ENCODE measurements around the gene ZNF451. TPM values are rescaled to one million over a fixed set of nuclear protein-coding genes. Genes with fewer than 3 reads are reported as not detected.

Gene ZNF451
- total RNA-seq, 1 experiment from 2014 or later = 72.2 TPM

DNA sequence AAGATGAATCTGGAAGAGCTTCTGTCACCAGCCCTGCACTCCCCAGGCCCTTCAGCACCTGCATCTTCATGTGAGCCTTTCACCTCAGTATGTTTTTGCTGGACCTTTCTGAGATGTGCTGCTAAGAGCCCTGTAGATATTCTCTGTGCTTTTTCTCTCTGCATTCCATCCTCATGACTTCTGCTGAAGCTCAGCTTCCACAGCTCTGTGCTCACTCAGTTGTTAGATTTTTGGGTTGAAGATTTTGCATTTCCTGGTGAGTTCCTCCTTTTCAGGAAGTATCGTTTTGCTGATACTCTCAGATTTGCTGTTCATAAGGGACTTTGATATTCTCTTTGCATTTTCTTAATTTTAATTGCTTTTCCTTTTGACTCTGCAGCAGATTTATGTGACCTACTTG, 25.2 kb upstream of the ZNF451 start:
- Histone ChIP-seq H3K36me3 (ENCODE audit: insufficient read depth, low read length, poor library complexity, severe bottlenecking) (peaks cover 3% of the 10 kb centered on the region), H3K4me3 (ENCODE audit: low read depth, low read length, poor library complexity, severe bottlenecking) (no peak overlapping the region), H3K9me3 (ENCODE audit: low read depth, low read length, poor library complexity, severe bottlenecking) (no peaks in the 10 kb centered on the region), H3K27ac (ENCODE audit: low read depth, low read length, poor library complexity, severe bottlenecking) (no peak overlapping the region), H3K27me3 (replicated peaks; ENCODE audit: insufficient read depth, low read depth, low read length, poor library complexity) (no peaks in the 10 kb centered on the region), H3K4me1 (ENCODE audit: insufficient read depth, low read length, poor library complexity, severe bottlenecking) (no peaks in the 10 kb centered on the region)
- intact Hi-C loops (cut with micrococcal nuclease; ENCODE audit: unreplicated experiment) = no loop called here
- TF ChIP-seq, protein P1, sequence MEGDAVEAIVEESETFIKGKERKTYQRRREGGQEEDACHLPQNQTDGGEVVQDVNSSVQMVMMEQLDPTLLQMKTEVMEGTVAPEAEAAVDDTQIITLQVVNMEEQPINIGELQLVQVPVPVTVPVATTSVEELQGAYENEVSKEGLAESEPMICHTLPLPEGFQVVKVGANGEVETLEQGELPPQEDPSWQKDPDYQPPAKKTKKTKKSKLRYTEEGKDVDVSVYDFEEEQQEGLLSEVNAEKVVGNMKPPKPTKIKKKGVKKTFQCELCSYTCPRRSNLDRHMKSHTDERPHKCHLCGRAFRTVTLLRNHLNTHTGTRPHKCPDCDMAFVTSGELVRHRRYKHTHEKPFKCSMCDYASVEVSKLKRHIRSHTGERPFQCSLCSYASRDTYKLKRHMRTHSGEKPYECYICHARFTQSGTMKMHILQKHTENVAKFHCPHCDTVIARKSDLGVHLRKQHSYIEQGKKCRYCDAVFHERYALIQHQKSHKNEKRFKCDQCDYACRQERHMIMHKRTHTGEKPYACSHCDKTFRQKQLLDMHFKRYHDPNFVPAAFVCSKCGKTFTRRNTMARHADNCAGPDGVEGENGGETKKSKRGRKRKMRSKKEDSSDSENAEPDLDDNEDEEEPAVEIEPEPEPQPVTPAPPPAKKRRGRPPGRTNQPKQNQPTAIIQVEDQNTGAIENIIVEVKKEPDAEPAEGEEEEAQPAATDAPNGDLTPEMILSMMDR (conservative IDR thresholded peaks at IDR 0.05; ENCODE audit: low read depth, low read length) = no peak
- no peak for TF ChIP-seq EZH2 (IDR thresholded peaks at IDR 0.05; ENCODE audit: borderline replicate concordance, low read depth, low read length, poor library complexity, severe bottlenecking)
- BruUV-seq (replicated peaks) = no TSS peak
- ChIA-PET POLR2A (ENCODE audit: low non-redundant PET) (no interaction called here), CTCF (no interaction called here)
- DNase-seq (ENCODE audit: low spot score) = no peak

- Histone ChIP-seq H3K36me3 (ENCODE audit: insufficient read depth, low read length, poor library complexity, severe bottlenecking) (no peaks in the 10 kb centered on the region), H3K4me1 (ENCODE audit: insufficient read depth, low read length, poor library complexity, severe bottlenecking) (no peaks in the 10 kb centered on the region), H3K27ac (ENCODE audit: low read depth, low read length, poor library complexity, severe bottlenecking) (no peak overlapping the region), H3K4me3 (ENCODE audit: low read depth, low read length, poor library complexity, severe bottlenecking) (no peak overlapping the region), H3K27me3 (replicated peaks; ENCODE audit: insufficient read depth, low read depth, low read length, poor library complexity) (no peaks in the 10 kb centered on the region), H3K9me3 (ENCODE audit: low read depth, low read length, poor library complexity, severe bottlenecking) (no peaks in the 10 kb centered on the region)
- POLR2A ChIA-PET (ENCODE audit: low non-redundant PET) = no interaction called here
- intact Hi-C loops (cut with micrococcal nuclease; ENCODE audit: unreplicated experiment) = no loop called here
- no peak for TF ChIP-seq EZH2 (IDR thresholded peaks at IDR 0.05; ENCODE audit: borderline replicate concordance, low read depth, low read length, poor library complexity, severe bottlenecking)
- TF ChIP-seq, protein P1 (conservative IDR thresholded peaks at IDR 0.05; ENCODE audit: low read depth, low read length) = no peak
- DNase-seq (ENCODE audit: low spot score) = no peak
- CTCF ChIA-PET = no interaction called here
- BruUV-seq (replicated peaks) = no TSS peak
Measured at GRCh38 chr6:57068061-57068460, 21.9 kb upstream of the ZNF451 start.

DNA sequence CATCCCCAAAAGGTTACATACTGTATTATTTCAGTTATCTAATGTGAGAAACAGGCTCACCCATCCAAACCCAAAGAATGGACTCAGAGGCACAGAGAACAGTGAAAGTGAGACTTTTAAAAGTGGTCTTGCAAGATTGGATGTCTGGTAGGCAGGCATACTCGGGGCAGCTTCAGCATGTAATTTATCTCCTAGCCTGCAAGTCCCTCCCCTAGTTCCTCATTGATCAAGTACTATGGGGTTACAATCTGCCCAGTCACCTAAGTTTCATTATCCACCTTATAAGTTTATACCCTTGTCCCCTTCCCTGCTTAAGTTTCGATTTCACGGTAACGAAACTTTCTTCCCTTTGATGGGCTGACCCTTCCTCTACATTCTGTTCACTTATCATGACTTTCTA, 20.8 kb upstream of the ZNF451 start:
- ChIA-PET POLR2A (ENCODE audit: low non-redundant PET) (no interaction called here), CTCF (no interaction called here)
- no TSS peak for BruUV-seq (replicated peaks)
- Histone ChIP-seq H3K4me1 (ENCODE audit: insufficient read depth, low read length, poor library complexity, severe bottlenecking) (no peaks in the 10 kb centered on the region), H3K36me3 (ENCODE audit: insufficient read depth, low read length, poor library complexity, severe bottlenecking) (no peaks in the 10 kb centered on the region), H3K27me3 (replicated peaks; ENCODE audit: insufficient read depth, low read depth, low read length, poor library complexity) (no peaks in the 10 kb centered on the region), H3K4me3 (ENCODE audit: low read depth, low read length, poor library complexity, severe bottlenecking) (no peak overlapping the region), H3K27ac (ENCODE audit: low read depth, low read length, poor library complexity, severe bottlenecking) (no peak overlapping the region), H3K9me3 (ENCODE audit: low read depth, low read length, poor library complexity, severe bottlenecking) (no peaks in the 10 kb centered on the region)
- no peak for DNase-seq (ENCODE audit: low spot score)
- TF ChIP-seq EZH2 (IDR thresholded peaks at IDR 0.05; ENCODE audit: borderline replicate concordance, low read depth, low read length, poor library complexity, severe bottlenecking) = no peak
- TF ChIP-seq, protein P1 (conservative IDR thresholded peaks at IDR 0.05; ENCODE audit: low read depth, low read length) = no peak
- intact Hi-C loops (cut with micrococcal nuclease; ENCODE audit: unreplicated experiment) = no loop called here

Measured in A673 (cell line).